T1000 (cell line): ENCODE measurements around the gene EHD4.

Experiments
- DNase-seq: peaks from one replicate; lab custom pipeline; 2025; ENCODE audit warnings: mixed read lengths; lab: John Stamatoyannopoulos, UW

EHD4 gene

DNA sequence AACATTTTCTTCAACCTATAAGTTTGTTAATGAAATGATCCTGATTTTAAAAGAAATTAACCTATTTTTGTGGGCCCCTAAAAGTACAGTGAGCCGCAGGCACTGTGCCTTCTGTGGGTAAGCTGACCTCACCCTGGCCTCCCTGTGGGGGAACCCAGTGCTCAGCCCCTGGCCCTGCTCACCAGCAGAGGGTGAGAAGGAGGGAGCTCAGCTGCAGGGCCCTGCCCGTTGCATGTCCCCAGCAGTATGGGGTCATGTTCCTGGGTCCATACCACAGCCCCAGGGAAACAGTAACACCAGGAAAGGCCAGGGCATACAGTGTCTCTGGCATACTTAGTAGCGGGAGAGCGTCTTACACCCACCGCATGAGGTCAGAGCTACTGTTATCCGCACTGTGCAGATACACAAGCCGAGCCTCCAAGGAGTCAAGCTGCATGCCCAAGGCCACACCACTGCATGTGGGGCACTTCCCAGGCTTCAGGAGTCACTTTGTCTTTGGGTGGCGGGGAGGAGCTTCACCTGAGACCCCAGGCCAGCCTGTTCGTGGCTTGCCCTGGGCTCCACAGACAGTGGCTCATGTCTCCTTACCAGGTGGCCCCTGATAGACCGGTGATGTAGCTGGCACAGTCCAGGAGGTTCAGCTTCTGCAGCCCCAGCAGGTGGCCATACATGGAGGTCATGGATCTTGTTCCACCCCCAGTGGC lies 22.6 kb upstream of the EHD4 start:
- DNase-seq: no peak

GRCh38 chr15:41994171-41994650 lies 21.9 kb upstream of the EHD4 start:
- DNase-seq: no peak

- no peak for DNase-seq
Observed at GRCh38 chr15:41993472-41994170, 21.3 kb upstream of the EHD4 start.

- DNase-seq: no peak
Observed at GRCh38 chr15:41992803-41993190, 20.4 kb upstream of the EHD4 start.

GRCh38 chr15:41992151-41992802 lies 19.9 kb upstream of the EHD4 start:
- DNase-seq: no peak

DNA sequence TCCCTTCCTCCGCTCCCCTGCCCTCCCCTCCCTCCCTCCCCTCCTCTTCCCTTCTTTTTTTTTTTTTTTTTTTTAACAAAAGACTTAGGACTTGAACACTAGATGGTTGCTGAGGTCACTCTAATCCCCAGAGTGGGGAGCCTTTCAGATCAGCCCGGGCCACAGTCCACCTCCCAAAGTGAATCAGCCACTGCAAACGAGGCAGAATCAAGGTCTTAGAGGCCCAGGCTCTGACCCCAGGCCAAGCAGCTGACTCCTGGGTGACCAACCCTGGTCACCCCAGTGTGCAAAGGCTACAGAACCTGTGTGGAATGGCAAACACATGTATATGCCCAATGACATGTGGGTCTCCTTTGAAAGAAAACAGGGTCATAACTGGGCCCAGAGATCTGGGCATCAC lies 18.3 kb upstream of the EHD4 start:
- no peak for DNase-seq

- DNase-seq: no peak
Observed at GRCh38 chr15:41990243-41990605, 17.9 kb upstream of the EHD4 start.

DNA sequence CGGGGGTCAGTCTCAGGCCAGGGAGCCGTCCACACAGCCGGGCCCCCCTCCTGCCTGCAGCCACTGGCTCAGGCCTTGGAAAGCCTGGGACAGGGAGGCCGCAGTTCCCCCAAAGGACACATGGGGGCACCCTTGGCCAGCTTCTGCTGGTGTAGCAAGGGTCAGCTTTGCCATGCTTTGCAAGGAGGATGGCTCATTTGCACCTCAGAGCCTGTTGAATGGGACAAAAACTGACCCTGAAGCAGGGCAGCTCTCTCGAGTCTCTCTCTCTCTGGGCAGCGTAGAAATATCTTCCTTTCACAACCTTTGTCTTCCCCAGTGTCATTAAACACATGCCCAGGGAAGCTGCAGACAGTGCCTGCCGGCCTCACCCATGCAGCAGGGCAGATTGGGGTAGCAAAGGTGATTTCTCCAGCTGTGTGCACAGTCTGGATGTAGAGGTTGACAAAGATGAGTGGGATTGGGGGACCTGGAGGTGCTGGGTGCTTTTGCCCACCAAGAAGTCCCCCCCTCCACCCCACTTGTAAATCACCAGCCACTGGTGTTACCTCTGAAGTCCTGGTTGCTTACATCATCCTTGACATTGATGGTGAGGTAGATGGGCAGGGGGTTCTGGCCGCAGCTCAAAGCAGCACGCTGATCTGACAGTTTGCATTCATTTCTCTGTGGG lies 17.4 kb upstream of the EHD4 start:
- DNase-seq: peak; percentile 58

GRCh38 chr15:41988896-41989572 lies 16.7 kb upstream of the EHD4 start:
- DNase-seq: no peak

GRCh38 chr15:41987925-41988275 lies 15.5 kb upstream of the EHD4 start:
- no peak for DNase-seq

DNA sequence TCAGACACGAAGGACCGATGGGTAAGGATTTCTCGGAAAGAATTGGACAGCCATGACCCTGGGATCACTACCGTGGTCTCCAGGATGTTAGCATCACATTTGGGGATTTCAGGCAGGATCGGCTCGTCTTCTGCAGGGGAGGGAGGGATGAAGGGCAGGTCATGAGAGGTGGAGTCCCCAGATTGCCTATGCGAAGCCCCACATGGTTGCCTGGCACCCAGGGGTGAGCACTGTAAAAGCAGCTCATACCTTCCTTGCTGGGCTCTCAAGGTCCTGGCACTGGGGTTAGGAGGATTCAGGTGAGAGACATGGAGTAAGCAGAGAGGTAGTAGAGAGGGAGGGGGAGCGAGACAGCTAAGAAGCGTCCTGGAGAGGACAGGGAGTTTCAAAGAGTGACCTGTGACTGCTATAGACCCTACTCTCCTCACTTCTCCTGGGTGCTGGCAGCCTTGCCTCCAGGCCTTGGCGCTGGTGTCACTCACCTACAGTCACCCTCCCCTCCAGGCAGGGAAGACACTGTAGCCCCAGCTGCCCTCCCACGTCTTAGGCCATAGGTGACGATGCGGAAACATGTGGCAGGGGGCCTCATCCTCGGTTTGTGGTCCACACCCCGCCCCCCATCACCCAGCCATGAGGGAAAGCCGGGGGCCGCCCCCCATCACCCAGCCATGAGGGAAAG lies 15.0 kb upstream of the EHD4 start:
- no peak for DNase-seq

DNA sequence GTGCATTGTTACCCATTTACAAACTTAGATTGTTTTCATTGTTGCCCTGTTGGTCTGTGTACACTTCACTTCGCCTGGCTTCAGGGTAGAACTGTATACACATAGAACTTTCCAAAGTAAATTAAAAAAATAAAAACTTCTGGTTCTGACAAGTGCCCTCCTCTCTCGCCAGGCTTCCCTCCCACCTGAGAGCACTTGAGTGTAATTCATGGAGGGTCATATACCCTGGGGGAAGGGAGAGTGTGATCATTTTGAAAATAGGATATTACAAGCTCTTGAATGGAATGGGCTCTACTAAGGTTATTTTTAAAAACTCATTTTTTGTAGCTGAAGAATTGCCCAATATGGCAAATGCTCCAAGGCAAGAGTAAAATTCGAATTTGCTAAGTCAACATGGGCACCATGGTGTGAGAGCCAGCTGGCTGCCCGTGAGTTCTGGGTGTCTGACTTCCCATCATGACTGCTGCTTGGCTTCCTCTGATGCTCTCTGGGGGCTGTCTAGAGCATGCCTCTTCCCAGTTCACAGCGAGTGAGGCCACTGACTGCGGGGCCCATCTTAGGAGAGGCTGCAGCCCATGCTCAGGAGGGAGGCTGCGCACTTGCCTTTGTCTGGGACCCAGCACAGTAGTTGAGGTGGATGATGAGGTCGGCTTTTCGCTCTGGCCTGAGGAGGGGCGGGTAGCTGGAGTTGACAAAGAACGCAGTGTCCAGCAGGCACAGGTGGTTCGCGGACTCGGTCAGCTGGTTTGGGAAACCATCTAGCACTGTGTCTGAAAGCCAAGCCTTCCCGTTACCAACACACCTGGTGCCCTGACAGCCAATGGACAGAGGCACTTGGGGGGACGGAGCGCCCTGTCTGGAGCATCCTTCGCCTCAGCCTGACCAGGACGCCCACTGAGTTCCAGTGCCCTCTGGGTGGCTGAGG lies 13.1 kb upstream of the EHD4 start:
- no peak for DNase-seq

DNA sequence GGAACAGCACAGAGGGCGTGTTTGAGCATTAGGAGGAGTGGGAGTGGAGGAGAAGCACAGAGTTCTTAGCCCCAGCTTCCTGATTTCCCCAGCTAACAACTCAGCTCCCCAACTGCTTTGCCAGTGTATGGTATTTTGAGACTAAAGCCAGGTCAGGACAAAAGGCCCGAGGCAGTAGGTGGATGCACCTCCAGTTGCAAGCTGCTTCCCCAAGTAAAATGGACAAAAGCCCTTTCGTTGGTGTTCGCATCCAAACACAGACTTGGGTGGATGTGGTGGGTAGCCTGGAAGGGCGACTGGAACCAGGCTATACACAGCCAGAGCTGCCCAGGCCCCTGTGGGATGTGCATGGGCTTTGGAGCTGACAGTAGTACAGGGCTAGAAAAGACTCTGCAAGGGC lies 12.3 kb upstream of the EHD4 start:
- no peak for DNase-seq

- no peak for DNase-seq
Observed at GRCh38 chr15:41983621-41984571, 11.5 kb upstream of the EHD4 start.

DNA sequence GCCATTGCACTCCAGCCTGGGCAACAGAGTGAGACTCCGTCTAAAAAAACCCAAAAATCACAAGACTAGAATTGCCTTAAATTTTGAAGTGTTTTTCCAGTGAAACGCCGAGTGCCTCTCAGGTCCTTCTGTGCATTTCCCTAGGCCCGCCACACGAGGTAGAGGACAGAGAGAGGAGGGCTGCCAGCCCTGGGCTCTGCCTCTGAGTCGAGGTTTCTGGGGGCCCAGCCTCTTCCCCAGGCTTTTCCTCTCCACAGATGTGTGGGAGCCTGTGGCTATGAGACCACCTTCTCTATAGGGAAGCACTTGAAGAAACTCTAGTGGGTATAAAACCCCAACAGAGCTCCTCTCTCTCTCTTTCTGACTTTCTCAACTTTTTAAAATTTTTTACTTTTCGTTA lies 10.9 kb upstream of the EHD4 start:
- DNase-seq: no peak

GRCh38 chr15:41982133-41982930 lies 10.0 kb upstream of the EHD4 start:
- no peak for DNase-seq

DNA sequence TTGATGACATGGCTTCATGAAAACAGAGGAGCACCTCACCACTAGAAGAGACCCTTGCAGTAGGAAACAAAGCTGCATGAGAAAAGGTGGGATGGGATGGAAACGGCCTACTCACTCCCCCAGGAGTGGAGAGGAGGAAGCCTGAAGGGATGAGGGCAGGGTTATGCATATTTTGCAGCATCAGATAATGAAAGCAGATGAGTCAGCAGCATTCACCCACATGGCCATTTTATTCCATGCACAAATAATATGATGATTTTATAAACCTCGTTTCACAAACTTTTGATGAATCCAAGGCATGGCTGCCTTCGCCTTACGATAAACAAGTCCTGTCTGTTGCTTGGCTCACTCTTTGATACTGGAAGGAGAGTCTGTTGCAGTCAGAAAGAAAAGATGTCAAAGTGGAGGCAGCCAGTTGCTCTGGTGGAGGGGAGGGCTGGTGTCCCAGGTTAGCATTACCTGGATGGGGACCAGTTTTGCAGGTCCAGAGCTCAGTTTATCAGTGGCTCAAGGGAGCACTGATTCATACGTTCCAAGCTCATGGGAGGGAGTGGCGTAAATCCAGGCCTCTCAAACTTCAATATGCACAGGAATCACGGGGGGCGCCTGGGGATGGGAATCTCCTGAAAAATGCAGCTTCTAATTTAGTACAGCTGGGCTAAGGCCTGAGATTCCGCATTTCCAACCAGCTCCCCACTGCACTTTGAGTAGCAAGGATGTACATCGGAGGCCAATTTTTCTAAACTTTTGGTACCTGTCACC lies 9.2 kb upstream of the EHD4 start:
- DNase-seq: no peak
